NT2/D1 (cell line): ENCODE measurements around the gene BCL2.

ENCODE experiments used
- SUZ12 ChIP-seq: IDR thresholded peaks from 2 replicates; pipeline ENCODE4 v1.6.1; 2011; ENCODE audit not compliant: insufficient read length, insufficient read depth; ENCODE audit errors: extremely low read depth
- YY1 ChIP-seq: IDR thresholded peaks from 2 replicates; pipeline ENCODE4 v1.6.1; 2011; ENCODE audit not compliant: insufficient read length, insufficient read depth

DNA sequence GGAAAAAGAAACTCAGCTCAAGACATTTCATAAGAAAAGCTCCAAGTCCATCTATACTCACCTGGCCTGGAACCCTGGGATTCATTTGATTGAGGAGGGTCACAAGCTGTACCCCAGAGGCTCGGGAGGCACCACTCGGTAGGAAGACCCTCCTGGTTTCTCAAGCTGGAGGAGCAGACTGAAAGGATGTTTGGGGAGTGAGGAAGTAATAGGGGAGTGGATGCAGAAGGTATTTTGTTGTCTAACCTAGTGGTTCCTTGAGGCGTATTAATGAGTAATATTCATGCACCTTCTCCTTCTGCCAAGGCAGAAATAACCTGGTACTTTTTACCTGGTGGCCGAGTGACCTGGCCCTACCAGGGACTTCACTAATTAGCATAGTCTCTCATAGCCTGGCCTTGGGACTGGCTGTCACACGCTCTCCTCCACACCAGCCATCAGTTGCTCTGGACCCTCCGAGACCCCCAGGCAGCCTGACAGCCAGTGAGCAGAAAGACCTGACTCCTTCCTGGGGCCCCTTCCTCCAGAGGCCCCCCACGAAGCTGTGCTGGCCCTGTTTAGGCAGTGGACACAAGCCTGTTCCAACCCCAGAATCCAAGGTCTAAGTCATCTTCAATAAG, 161.4 kb downstream of the BCL2 start:
- TF ChIP-seq SUZ12 (no peak), YY1 (no peak)
